Astrocyte (in vitro differentiated cells and primary cell): ENCODE results near the gene NUDT14. TPM values are rescaled to one million over a fixed set of nuclear protein-coding genes. Genes with fewer than 3 reads are reported as not detected.

ENCODE experiments used
- DNase-seq: peaks from one replicate; pipeline ENCODE4 v3.0.0-alpha.2; 2010; ENCODE audit warnings: low read depth
- FAIRE-seq: peaks from 2 replicates; lab custom pipeline; 2011; peaks lifted over from hg19 to GRCh38; lab: Jason Lieb, UNC
- H2AFZ ChIP-seq: 2 replicates; pipeline ENCODE4 v1.6.0; 2012; ENCODE audit warnings: low read depth, low read length, inconsistent platforms
- H3K27ac ChIP-seq: 2 replicates; pipeline ENCODE4 v1.5.1; 2011; ENCODE audit warnings: low read depth, low read length, inconsistent platforms
- H3K27me3 ChIP-seq: 2 replicates; pipeline ENCODE4 v1.6.0; 2011; ENCODE audit warnings: low read length, inconsistent platforms; ENCODE audit not compliant: insufficient read depth
- H3K36me3 ChIP-seq: 2 replicates; pipeline ENCODE4 v1.5.1; 2011; ENCODE audit warnings: low read length, inconsistent platforms; ENCODE audit not compliant: insufficient read depth
- H3K4me1 ChIP-seq: 2 replicates; pipeline ENCODE4 v1.5.1; 2011; ENCODE audit warnings: low read length, inconsistent platforms; ENCODE audit not compliant: insufficient read depth
- H3K4me2 ChIP-seq: 2 replicates; pipeline ENCODE4 v1.6.0; 2012; ENCODE audit warnings: low read length, inconsistent platforms
- H3K4me3 ChIP-seq: 2 replicates; pipeline ENCODE4 v1.5.1; 2011; ENCODE audit warnings: low read depth, mild to moderate bottlenecking, low read length, inconsistent platforms; ENCODE audit not compliant: insufficient read depth
- H3K79me2 ChIP-seq: 2 replicates; pipeline ENCODE4 v1.6.0; 2012; ENCODE audit warnings: mild to moderate bottlenecking, low read length, inconsistent platforms; ENCODE audit not compliant: insufficient read depth
- H3K9ac ChIP-seq: 2 replicates; pipeline ENCODE4 v1.6.0; 2012; ENCODE audit warnings: mild to moderate bottlenecking, low read length, inconsistent platforms
- H3K9me3 ChIP-seq: 2 replicates; pipeline ENCODE4 v1.5.1; 2012; ENCODE audit warnings: low read depth, mild to moderate bottlenecking, low read length, inconsistent platforms; ENCODE audit not compliant: insufficient read depth
- H4K20me1 ChIP-seq: 2 replicates; pipeline ENCODE4 v1.6.0; 2012; ENCODE audit warnings: low read length, inconsistent platforms; ENCODE audit not compliant: insufficient read depth
- H3K27ac Mint-ChIP-seq: one replicate; pipeline ENCODE4 v1.8.0; 2021; ENCODE audit warnings: mild to moderate bottlenecking, mixed read lengths; ENCODE audit not compliant: unreplicated experiment
- H3K27me3 Mint-ChIP-seq: one replicate; pipeline ENCODE4 v1.8.0; 2021; ENCODE audit warnings: low read depth, mixed read lengths; ENCODE audit not compliant: unreplicated experiment
- H3K36me3 Mint-ChIP-seq: one replicate; pipeline ENCODE4 v1.8.0; 2021; ENCODE audit warnings: low read depth, mixed read lengths; ENCODE audit not compliant: unreplicated experiment
- H3K4me1 Mint-ChIP-seq: one replicate; pipeline ENCODE4 v1.8.0; 2021; ENCODE audit warnings: low read depth, mixed read lengths; ENCODE audit not compliant: unreplicated experiment
- H3K4me3 Mint-ChIP-seq: one replicate; pipeline ENCODE4 v1.8.0; 2021; ENCODE audit warnings: mild to moderate bottlenecking, moderate library complexity, mixed read lengths; ENCODE audit not compliant: unreplicated experiment
- H3K9me3 Mint-ChIP-seq: one replicate; pipeline ENCODE4 v1.8.0; 2021; ENCODE audit warnings: mild to moderate bottlenecking, mixed read lengths; ENCODE audit not compliant: unreplicated experiment
- CTCF ChIP-seq: IDR thresholded peaks from 2 replicates; pipeline ENCODE4 v1.5.1; 2011; ENCODE audit warnings: low read depth, mild to moderate bottlenecking, inconsistent platforms, low read length, moderate library complexity; ENCODE audit not compliant: insufficient read depth
- EZH2 ChIP-seq: IDR thresholded peaks from 2 replicates; pipeline ENCODE4 v1.6.1; 2012; ENCODE audit warnings: mild to moderate bottlenecking, low read length, inconsistent platforms; ENCODE audit not compliant: insufficient read depth
- total RNA-seq: library from RNA; stranded (reverse); gene quantifications from 2 replicates; pipeline ENCODE4 v1.2.1, GENCODE V29; 2021

The NUDT14 gene
- total RNA-seq, 1 donor from 2014 or later, result 17.5 TPM

DNA sequence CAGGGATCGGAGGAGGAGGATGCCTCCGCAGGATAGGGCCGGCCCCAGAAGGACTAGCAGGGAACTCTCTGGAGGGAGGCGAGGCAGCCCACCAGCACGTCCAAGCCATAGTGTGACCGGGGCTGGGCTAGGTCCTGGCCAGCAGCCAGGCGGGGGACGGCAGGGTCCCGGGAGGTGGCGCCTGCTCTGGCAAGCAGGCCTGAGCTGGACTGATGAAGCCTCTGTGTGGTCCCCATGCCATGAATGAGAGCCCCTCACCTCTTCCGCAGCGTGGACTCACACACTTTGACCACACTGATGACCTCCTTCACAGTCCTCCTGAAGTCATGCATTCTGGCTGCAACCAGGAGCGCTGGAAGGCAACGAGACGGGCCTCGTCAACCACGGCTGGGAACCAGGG, 47.5 kb upstream of the NUDT14 start:
- Histone ChIP-seq H2AFZ (no peak overlapping the region), H3K4me3 (no peak overlapping the region), H3K9ac (no peak overlapping the region), H4K20me1 (peaks cover under 1% of the 10 kb centered on the region), H3K4me1 (no peaks in the 10 kb centered on the region), H3K4me2 (no peak overlapping the region), H3K79me2 (peaks cover 3% of the 10 kb centered on the region), H3K36me3 (no peaks in the 10 kb centered on the region), H3K27me3 (no peaks in the 10 kb centered on the region), H3K27ac (no peak overlapping the region), H3K9me3 (no peaks in the 10 kb centered on the region)
- no peaks in the 10 kb centered on the region for H3K9me3 Mint-ChIP-seq
- no peak for TF ChIP-seq CTCF
- TF ChIP-seq EZH2, result no peak
- DNase-seq (no peak), FAIRE-seq (no peak)
- no peaks in the 10 kb centered on the region for H3K27me3 Mint-ChIP-seq
- H3K36me3 Mint-ChIP-seq, result peaks cover 13% of the 10 kb centered on the region
- no peak overlapping the region for H3K4me3 Mint-ChIP-seq
- H3K27ac Mint-ChIP-seq, result no peak overlapping the region
- no peaks in the 10 kb centered on the region for H3K4me1 Mint-ChIP-seq

DNA sequence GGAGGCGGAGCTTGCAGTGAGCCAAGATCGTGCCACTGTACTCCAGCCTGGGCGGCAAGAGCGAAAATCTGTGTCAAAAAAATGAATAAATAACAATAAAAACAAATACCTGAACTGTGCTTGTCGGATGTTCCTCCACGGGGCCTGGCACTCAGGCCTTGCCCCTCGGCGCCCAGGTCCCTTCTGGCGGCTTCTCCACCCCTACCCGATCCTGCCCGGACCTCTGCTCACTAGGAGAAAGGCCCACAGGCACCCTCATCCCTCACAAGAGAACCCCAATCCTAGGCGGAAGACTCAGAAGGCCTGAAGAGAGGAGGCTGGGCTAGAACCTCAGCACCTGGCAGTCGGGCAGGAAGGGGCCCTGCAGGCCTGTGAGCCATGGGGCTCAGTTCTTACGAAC, 46.2 kb upstream of the NUDT14 start:
- H3K36me3 ChIP-seq, result no peaks in the 10 kb centered on the region
- no peak overlapping the region for H3K27ac Mint-ChIP-seq
- H3K27ac ChIP-seq, result no peak overlapping the region
- peaks cover 8% of the 10 kb centered on the region for H4K20me1 ChIP-seq
- H3K4me3 Mint-ChIP-seq, result no peak overlapping the region
- H2AFZ ChIP-seq, result no peak overlapping the region
- H3K4me1 ChIP-seq, result no peaks in the 10 kb centered on the region
- H3K9me3 Mint-ChIP-seq, result no peaks in the 10 kb centered on the region
- H3K79me2 ChIP-seq, result peaks cover 7% of the 10 kb centered on the region
- H3K9ac ChIP-seq, result no peak overlapping the region
- no peak overlapping the region for H3K4me3 ChIP-seq
- TF ChIP-seq CTCF, result no peak
- no peak for TF ChIP-seq EZH2
- H3K4me2 ChIP-seq, result no peak overlapping the region
- H3K4me1 Mint-ChIP-seq, result no peaks in the 10 kb centered on the region
- DNase-seq (no peak), FAIRE-seq (no peak)
- H3K36me3 Mint-ChIP-seq, result peaks cover 13% of the 10 kb centered on the region
- H3K9me3 ChIP-seq, result no peaks in the 10 kb centered on the region
- no peaks in the 10 kb centered on the region for H3K27me3 ChIP-seq
- no peaks in the 10 kb centered on the region for H3K27me3 Mint-ChIP-seq

DNA sequence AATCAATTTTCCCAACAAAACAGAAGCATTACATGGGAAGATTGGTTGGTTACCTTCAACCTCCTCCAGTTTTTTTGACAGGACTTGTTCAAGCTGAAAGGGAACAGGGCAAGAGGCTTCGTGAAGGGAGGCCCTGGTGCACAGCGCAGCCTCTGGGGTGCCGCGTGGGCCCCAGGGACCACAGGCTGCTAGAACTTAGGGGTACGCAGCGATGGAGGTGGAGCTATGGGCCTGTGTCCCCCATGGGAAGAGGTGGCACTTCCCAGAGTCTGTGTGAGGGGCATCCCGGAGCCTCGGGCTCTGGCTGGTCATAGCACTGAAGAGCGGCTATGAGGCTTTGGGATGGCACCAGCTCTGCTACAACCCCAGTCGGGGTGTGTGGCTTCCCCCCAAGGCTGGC, 45.1 kb upstream of the NUDT14 start:
- no peak overlapping the region for H3K27ac ChIP-seq
- no peak overlapping the region for H3K27ac Mint-ChIP-seq

More for the DNA sequence above, 45.1 kb upstream of the NUDT14 start:
- Histone ChIP-seq H3K9me3 (no peaks in the 10 kb centered on the region), H3K4me3 (no peak overlapping the region), H3K36me3 (no peaks in the 10 kb centered on the region), H3K4me2 (no peak overlapping the region), H3K9ac (no peak overlapping the region), H3K79me2 (peaks cover 4% of the 10 kb centered on the region), H3K4me1 (no peaks in the 10 kb centered on the region), H4K20me1 (peaks cover 11% of the 10 kb centered on the region), H2AFZ (no peak overlapping the region), H3K27me3 (no peaks in the 10 kb centered on the region)
- no peak for TF ChIP-seq EZH2
- no peak for TF ChIP-seq CTCF
- H3K36me3 Mint-ChIP-seq, result peaks cover 16% of the 10 kb centered on the region
- no peaks in the 10 kb centered on the region for H3K4me1 Mint-ChIP-seq
- H3K27me3 Mint-ChIP-seq, result no peaks in the 10 kb centered on the region
- no peak overlapping the region for H3K4me3 Mint-ChIP-seq
- DNase-seq, result no peak
- FAIRE-seq, result no peak
- no peaks in the 10 kb centered on the region for H3K9me3 Mint-ChIP-seq
